ENCODE results near the gene SMC3. TPM values are rescaled to one million over a fixed set of nuclear protein-coding genes. Genes with fewer than 3 reads are reported as not detected.

Gene SMC3
- total RNA-seq, 1 donor from 2014 or later: 94.6 TPM

GRCh38 chr10:110652475-110653118 is 85.1 kb downstream of the SMC3 start:
- no peaks in the 10 kb centered on the region for H3K9me3 Mint-ChIP-seq (ENCODE audit: low read depth)
- H3K27ac Mint-ChIP-seq: no peak overlapping the region
- peaks cover 20% of the 10 kb centered on the region for H3K27me3 Mint-ChIP-seq
- H3K4me1 Mint-ChIP-seq (ENCODE audit: low read depth): peaks cover 2% of the 10 kb centered on the region
- TF ChIP-seq CTCF (IDR thresholded peaks at IDR 0.05; ENCODE audit: unreplicated experiment): no peak
- H3K4me3 Mint-ChIP-seq (ENCODE audit: low read depth): no peak overlapping the region
- no peak for DNase-seq (ENCODE audit: low spot score, unreplicated experiment)
- H3K36me3 Mint-ChIP-seq (ENCODE audit: insufficient read depth): no peaks in the 10 kb centered on the region

Other genes starting within 250 kb of the SMC3 start
- gene DUSP5, start 69.8 kb upstream of the SMC3 start, total RNA-seq: 92.9 and 97.9 TPM in 2 replicates
- gene RBM20, start 76.6 kb downstream of the SMC3 start, total RNA-seq: 1.5 and 2.7 TPM in 2 replicates